GM19025 (cell line): ENCODE data around the gene ARHGEF26.

Experiments used
- ATAC-seq: cut with Tn5 transposase; IDR thresholded peaks from one replicate; pipeline ENCODE4 v1.9.1; 2021; ENCODE audit warnings: mild to moderate bottlenecking, low read depth, moderate library complexity; ENCODE audit not compliant: unreplicated experiment

The ARHGEF26 gene

GRCh38 chr3:154112146-154112852 is 8.9 kb upstream of the ARHGEF26 start:
- no peak for ATAC-seq

- ATAC-seq: no peak
Measured at GRCh38 chr3:154113609-154114008, 7.6 kb upstream of the ARHGEF26 start.

GRCh38 chr3:154115332-154115731 is 5.9 kb upstream of the ARHGEF26 start:
- no peak for ATAC-seq

GRCh38 chr3:154119951-154120350 is 1.2 kb upstream of the ARHGEF26 start:
- no peak for ATAC-seq

- ATAC-seq: peak; percentile 24
Measured at GRCh38 chr3:154121701-154122551, 736 bp downstream of the ARHGEF26 start.

GRCh38 chr3:154122552-154122911 is 1.3 kb downstream of the ARHGEF26 start:
- no peak for ATAC-seq

- no peak for ATAC-seq
Measured at GRCh38 chr3:154122912-154123559, 1.8 kb downstream of the ARHGEF26 start.

- no peak for ATAC-seq
Measured at GRCh38 chr3:154123906-154124305, 2.7 kb downstream of the ARHGEF26 start.

GRCh38 chr3:154125378-154126030 is 4.3 kb downstream of the ARHGEF26 start:
- ATAC-seq: no peak

GRCh38 chr3:154126651-154127050 is 5.5 kb downstream of the ARHGEF26 start:
- no peak for ATAC-seq

- ATAC-seq: no peak
Measured at GRCh38 chr3:154129625-154130024, 8.4 kb downstream of the ARHGEF26 start.

- ATAC-seq: no peak
Measured at GRCh38 chr3:154130540-154130939, 9.3 kb downstream of the ARHGEF26 start.

- ATAC-seq: no peak
Measured at GRCh38 chr3:154131830-154132229, 10.6 kb downstream of the ARHGEF26 start.

GRCh38 chr3:154132777-154133375 is 11.7 kb downstream of the ARHGEF26 start:
- ATAC-seq: no peak

- no peak for ATAC-seq
Measured at GRCh38 chr3:154135511-154136173, 14.5 kb downstream of the ARHGEF26 start.

GRCh38 chr3:154137036-154137435 is 15.8 kb downstream of the ARHGEF26 start:
- no peak for ATAC-seq

- ATAC-seq: no peak
Measured at GRCh38 chr3:154139996-154140436, 18.8 kb downstream of the ARHGEF26 start.

GRCh38 chr3:154142608-154143007 is 21.4 kb downstream of the ARHGEF26 start:
- no peak for ATAC-seq

- ATAC-seq: no peak
Measured at GRCh38 chr3:154143873-154144272, 22.7 kb downstream of the ARHGEF26 start.
